ENCODE results near the gene KDF1. TPM values are rescaled to one million over a fixed set of nuclear protein-coding genes. Genes with fewer than 3 reads are reported as not detected.

KDF1 gene
- polyA plus RNA-seq, 1 of the 3 experiments (the other 2 are of a cell fraction), result not detected

- Histone ChIP-seq H3K9ac (no peak overlapping the region), H3K36me3 (replicated peaks in 1 of 2; ENCODE audit: control insufficient read depth in 1 of 2, insufficient read depth in 2 of 2, low read length in 1 of 2) (no peaks in the 10 kb centered on the region), H4K20me1 (ENCODE audit: insufficient read depth) (no peaks in the 10 kb centered on the region; the same call in 1 of the 2 replicates), H2AFZ (ENCODE audit: low read depth) (no peak overlapping the region), H3K27me3 (ENCODE audit: insufficient read depth) (no peaks in the 10 kb centered on the region), H3F3A (replicated peaks; ENCODE audit: insufficient read depth) (peaks cover 15% of the 10 kb centered on the region), H3K79me2 (ENCODE audit: insufficient read depth) (no peaks in the 10 kb centered on the region; the same call in 1 of the 2 replicates), H3K4me3 (ENCODE audit: low read depth in 2 of 2, low read length in 1 of 2) (no peak overlapping the region), H3K9me3 (no peaks in the 10 kb centered on the region), H3K4me1 (ENCODE audit: control insufficient read depth in 1 of 2, insufficient read depth in 2 of 2, low read depth in 1 of 2, low read length in 1 of 2) (peaks cover 11 to 30% of the 10 kb centered on the region in 2 experiments; a peak in 3 of 4 replicates), H3K27ac (ENCODE audit: low read depth in 2 of 2, low read length in 1 of 2) (no peak overlapping the region), H3K4me2 (no peak overlapping the region), H3K9me2 (no peaks in the 10 kb centered on the region)
- TF ChIP-seq MEF2A (IDR thresholded peaks at IDR 0.05; ENCODE audit: borderline replicate concordance, low read depth) (no peak), ELF1 (IDR thresholded peaks at IDR 0.05) (no peak), TAF1 (IDR thresholded peaks at IDR 0.05; ENCODE audit: borderline replicate concordance, low read depth, low read length) (no peak)
- 77% methylated on average over 13 of the region's 13 CpGs for WGBS (ENCODE audit: low lambda C conversion rate)
- DNase-seq, result no peak
- CTCF ChIA-PET, result interaction anchor here (1.2 kb wide), 1 partner anchor 10 kb away, joined by 4 read pairs; no protein-coding TSS in a partner anchor
- POLR2A ChIA-PET, result interaction anchor here (0.7 kb wide), 1 partner anchor 93 kb away, joined by 3 read pairs; no protein-coding TSS in a partner anchor
These were observed 41.5 kb upstream of the KDF1 start for GRCh38 chr1:27001570-27002360.

GRCh38 chr1:27000817-27001460 lies 40.7 kb upstream of the KDF1 start:
- Histone ChIP-seq H3K9me2 (no peaks in the 10 kb centered on the region), H3K27me3 (ENCODE audit: insufficient read depth) (no peaks in the 10 kb centered on the region), H3K9ac (no peak overlapping the region), H3K4me3 (ENCODE audit: low read depth in 2 of 2, low read length in 1 of 2) (no peak overlapping the region), H3K79me2 (ENCODE audit: insufficient read depth) (no peaks in the 10 kb centered on the region; the same call in 1 of the 2 replicates), H3K36me3 (replicated peaks in 1 of 2; ENCODE audit: control insufficient read depth in 1 of 2, insufficient read depth in 2 of 2, low read length in 1 of 2) (no peaks in the 10 kb centered on the region), H3K9me3 (no peaks in the 10 kb centered on the region), H2AFZ (ENCODE audit: low read depth) (no peak overlapping the region), H3K4me1 (ENCODE audit: control insufficient read depth in 1 of 2, insufficient read depth in 2 of 2, low read depth in 1 of 2, low read length in 1 of 2) (peaks cover 11 to 30% of the 10 kb centered on the region in 2 experiments; a peak in 3 of 4 replicates), H3K4me2 (no peak overlapping the region), H4K20me1 (ENCODE audit: insufficient read depth) (no peaks in the 10 kb centered on the region; the same call in 1 of the 2 replicates), H3F3A (replicated peaks; ENCODE audit: insufficient read depth) (peaks cover 15% of the 10 kb centered on the region), H3K27ac (ENCODE audit: low read depth in 2 of 2, low read length in 1 of 2) (no peak overlapping the region)
- DNase-seq, result no peak
- TF ChIP-seq ELF1 (IDR thresholded peaks at IDR 0.05), result no peak
- TF ChIP-seq FOXJ3 (CRISPR knock-in tag; IDR thresholded peaks at IDR 0.05), result no peak
- 85% methylated on average over 6 of the region's 8 CpGs for WGBS (ENCODE audit: low lambda C conversion rate)
- ChIA-PET POLR2A (interaction anchor here (0.7 kb wide), 1 partner anchor 92 kb away, joined by 3 read pairs; no protein-coding TSS in a partner anchor), CTCF (interaction anchor here (1.2 kb wide), 1 partner anchor 9 kb away, joined by 4 read pairs; no protein-coding TSS in a partner anchor)

- DNase-seq, result no peak
- Histone ChIP-seq H4K20me1 (ENCODE audit: insufficient read depth) (no peaks in the 10 kb centered on the region; the same call in 1 of the 2 replicates), H3K9me2 (no peaks in the 10 kb centered on the region), H3K27me3 (ENCODE audit: insufficient read depth) (no peaks in the 10 kb centered on the region), H3K9ac (peak overlapping the region; percentile 24; the same call in 1 of the 2 replicates), H3K9me3 (no peaks in the 10 kb centered on the region), H3K4me3 (ENCODE audit: low read depth in 2 of 2, low read length in 1 of 2) (no peak overlapping the region), H3K79me2 (ENCODE audit: insufficient read depth) (no peaks in the 10 kb centered on the region; the same call in 1 of the 2 replicates), H3K36me3 (replicated peaks in 1 of 2; ENCODE audit: control insufficient read depth in 1 of 2, insufficient read depth in 2 of 2, low read length in 1 of 2) (no peaks in the 10 kb centered on the region), H3F3A (replicated peaks; ENCODE audit: insufficient read depth) (peaks cover 15% of the 10 kb centered on the region), H3K27ac (ENCODE audit: low read depth in 2 of 2, low read length in 1 of 2) (peak overlapping the region in 1 of 2 experiments; percentile 92; a peak in 2 of 4 replicates), H2AFZ (ENCODE audit: low read depth) (no peak overlapping the region), H3K4me2 (peak overlapping the region; percentile 74; the same call in 1 of the 2 replicates), H3K4me1 (ENCODE audit: control insufficient read depth in 1 of 2, insufficient read depth in 2 of 2, low read depth in 1 of 2, low read length in 1 of 2) (peaks cover 11 to 30% of the 10 kb centered on the region in 2 experiments; a peak in 3 of 4 replicates)
- 86% methylated on average over 9 of the region's 9 CpGs for WGBS (ENCODE audit: low lambda C conversion rate)
- POLR2A ChIA-PET, result no interaction called here
- CTCF ChIA-PET, result interaction anchor here (1.2 to 2.1 kb wide), 2 partner anchors 8 to 97 kb away, joined by 4 to 6 read pairs; no protein-coding TSS in a partner anchor
- no peak for TF ChIP-seq USF1 (IDR thresholded peaks at IDR 0.05; ENCODE audit: borderline replicate concordance, low read depth)
- TF ChIP-seq RAD21 (IDR thresholded peaks at IDR 0.05; ENCODE audit: low read length), result no peak
- no peak for TF ChIP-seq USF2 (IDR thresholded peaks at IDR 0.05; ENCODE audit: borderline replicate concordance, low read depth, low read length)
These were observed 40.0 kb upstream of the KDF1 start for GRCh38 chr1:27000090-27000816.
